ENCODE data around the gene STK10. TPM values are rescaled to one million over a fixed set of nuclear protein-coding genes. Genes with fewer than 3 reads are reported as not detected.
"Not testable (repeated sequence)": the region's sequence is repeated elsewhere in the genome, so short reads cannot be mapped to it uniquely, and the experiment has no call there.

STK10 gene
- total RNA-seq, 4 donors from 2014 or later = 5.4 to 18.3 (median 5.7) TPM

DNA sequence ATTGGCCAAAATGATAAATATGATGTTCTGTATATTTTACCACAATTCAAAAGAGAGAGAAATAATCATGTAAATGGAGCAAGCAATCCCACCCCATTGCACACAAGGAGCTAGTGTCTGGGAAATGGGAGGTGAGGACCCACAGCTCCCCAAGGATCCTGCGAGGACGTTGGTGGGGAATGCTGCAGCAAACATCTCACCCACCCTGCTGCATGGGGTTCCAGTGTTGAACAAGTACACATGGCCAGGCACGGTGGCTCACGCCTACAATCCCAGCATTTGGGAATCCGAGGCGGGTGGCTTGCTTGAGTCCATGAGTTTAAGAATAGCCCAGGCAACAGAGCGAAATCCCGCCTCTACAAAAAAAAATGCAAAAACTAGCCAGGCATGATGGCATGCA lies 29.0 kb downstream of the STK10 start:
- Histone ChIP-seq H3K36me3 (peaks cover 0 to 8% of the 10 kb centered on the region in 2 donors), H3K4me1 (peaks cover 6 to 20% of the 10 kb centered on the region in 2 donors), H3K27ac (no peak overlapping the region), H3K27me3 (no peaks in the 10 kb centered on the region), H3K4me3 (no peak overlapping the region), H3K9me3 (no peaks in the 10 kb centered on the region)
- no peak for DNase-seq
- intact Hi-C loops (cut with DNase I; ENCODE audit: low total_unique reads) (no loop called here), in situ Hi-C loops (cut with MboI; ENCODE audit: low sequenced_read_pairs in 4 of 4) (no loop called here)
- no peak for ATAC-seq
- TF ChIP-seq POLR2A (IDR thresholded peaks at IDR 0.05) = no peak
- TF ChIP-seq, protein P1, sequence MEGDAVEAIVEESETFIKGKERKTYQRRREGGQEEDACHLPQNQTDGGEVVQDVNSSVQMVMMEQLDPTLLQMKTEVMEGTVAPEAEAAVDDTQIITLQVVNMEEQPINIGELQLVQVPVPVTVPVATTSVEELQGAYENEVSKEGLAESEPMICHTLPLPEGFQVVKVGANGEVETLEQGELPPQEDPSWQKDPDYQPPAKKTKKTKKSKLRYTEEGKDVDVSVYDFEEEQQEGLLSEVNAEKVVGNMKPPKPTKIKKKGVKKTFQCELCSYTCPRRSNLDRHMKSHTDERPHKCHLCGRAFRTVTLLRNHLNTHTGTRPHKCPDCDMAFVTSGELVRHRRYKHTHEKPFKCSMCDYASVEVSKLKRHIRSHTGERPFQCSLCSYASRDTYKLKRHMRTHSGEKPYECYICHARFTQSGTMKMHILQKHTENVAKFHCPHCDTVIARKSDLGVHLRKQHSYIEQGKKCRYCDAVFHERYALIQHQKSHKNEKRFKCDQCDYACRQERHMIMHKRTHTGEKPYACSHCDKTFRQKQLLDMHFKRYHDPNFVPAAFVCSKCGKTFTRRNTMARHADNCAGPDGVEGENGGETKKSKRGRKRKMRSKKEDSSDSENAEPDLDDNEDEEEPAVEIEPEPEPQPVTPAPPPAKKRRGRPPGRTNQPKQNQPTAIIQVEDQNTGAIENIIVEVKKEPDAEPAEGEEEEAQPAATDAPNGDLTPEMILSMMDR (IDR thresholded peaks at IDR 0.05 in 4 of 5, conservative IDR thresholded peaks at IDR 0.05 in 1 of 5) = no peak

DNA sequence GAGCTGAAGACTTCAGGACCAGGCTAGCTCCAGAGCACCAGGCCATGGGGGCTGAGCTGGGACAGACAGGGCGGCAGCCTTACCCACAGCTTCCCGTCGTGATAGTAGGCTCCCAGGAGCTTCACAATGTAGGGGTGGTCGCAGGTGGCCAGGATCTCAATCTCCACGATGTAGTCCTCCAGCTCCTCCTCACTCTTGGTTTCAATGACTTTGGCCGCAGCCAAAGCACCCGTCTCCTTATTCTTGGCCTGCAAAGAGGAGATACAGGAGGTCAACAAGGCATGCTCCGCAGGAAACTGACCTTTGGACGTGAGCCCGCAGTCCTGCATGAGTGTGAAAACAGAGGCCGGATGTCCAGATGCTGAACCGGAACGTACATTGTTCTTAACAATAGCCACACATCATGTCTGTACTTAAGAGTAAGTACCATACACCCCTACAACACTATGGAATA lies 31.5 kb downstream of the STK10 start:
- Histone ChIP-seq H3K4me1 (peaks cover 0 to 4% of the 10 kb centered on the region in 2 donors), H3K4me3 (no peak overlapping the region), H3K9me3 (no peaks in the 10 kb centered on the region), H3K36me3 (peaks cover 0 to 8% of the 10 kb centered on the region in 2 donors), H3K27me3 (no peaks in the 10 kb centered on the region), H3K27ac (peak overlapping the region in 3 of 4 donors; percentile 58 to 66 (median 60))
- DNase-seq (no peak), ATAC-seq (peak; percentile 49 to 70)
- intact Hi-C loops (cut with DNase I; ENCODE audit: low total_unique reads) (no loop called here), in situ Hi-C loops (cut with MboI; ENCODE audit: low sequenced_read_pairs in 4 of 4) (no loop called here)
- no peak for TF ChIP-seq POLR2A (IDR thresholded peaks at IDR 0.05)
- TF ChIP-seq, protein P1 (IDR thresholded peaks at IDR 0.05 in 4 of 5, conservative IDR thresholded peaks at IDR 0.05 in 1 of 5) = no peak

DNA sequence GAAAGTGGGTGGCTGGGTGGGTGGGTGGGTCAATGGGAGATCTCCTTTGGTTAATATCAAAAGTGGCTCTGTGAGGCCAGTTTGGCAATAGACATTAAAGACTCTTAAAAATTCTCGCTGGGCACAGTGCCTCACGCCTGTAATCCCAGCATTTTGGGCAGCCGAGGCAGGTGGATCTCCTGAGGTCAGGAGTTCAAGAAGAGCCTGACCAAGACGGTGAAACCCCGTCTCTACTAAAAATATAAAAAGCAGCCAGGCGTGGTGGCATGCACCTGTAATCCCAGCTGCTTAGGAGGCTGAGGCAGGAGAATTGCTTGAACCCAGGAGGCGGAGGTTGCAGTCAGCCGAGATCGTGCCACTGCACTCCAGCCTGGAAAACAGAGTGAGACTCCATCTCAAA lies 32.9 kb downstream of the STK10 start:
- H3K9me3 ChIP-seq; H3K36me3 ChIP-seq; H3K4me3 ChIP-seq; DNase-seq; ATAC-seq; H3K27me3 ChIP-seq; H3K4me1 ChIP-seq; in situ Hi-C loops (cut with MboI; ENCODE audit: low sequenced_read_pairs in 4 of 4); H3K27ac ChIP-seq; intact Hi-C loops (cut with DNase I; ENCODE audit: low total_unique reads): not testable (repeated sequence)

DNA sequence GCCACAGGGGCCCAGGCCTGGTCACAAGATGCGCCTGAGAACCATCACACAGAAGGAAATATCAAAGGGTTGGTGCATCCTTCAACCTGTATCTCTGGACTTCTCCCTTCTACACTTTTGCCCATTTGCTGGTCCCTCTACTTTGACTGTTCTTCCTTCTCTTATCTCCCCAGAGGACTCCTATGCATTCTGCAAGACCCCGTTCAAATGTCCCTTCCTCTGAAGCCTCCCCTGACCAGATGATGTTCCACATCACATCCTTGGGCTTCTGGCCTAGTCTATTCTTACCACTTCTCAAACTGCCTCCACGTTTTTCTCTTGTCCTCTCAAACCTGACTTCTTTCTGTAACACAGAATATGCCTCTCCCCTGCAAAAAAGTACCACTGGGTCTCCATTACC lies 34.3 kb downstream of the STK10 start:
- DNase-seq (no peak), ATAC-seq (no peak)
- H3K4me3 ChIP-seq = no peak overlapping the region
- peaks cover 0 to 4% of the 10 kb centered on the region in 2 donors for H3K4me1 ChIP-seq
- no peaks in the 10 kb centered on the region for H3K27me3 ChIP-seq
- H3K36me3 ChIP-seq = peaks cover 0 to 8% of the 10 kb centered on the region in 2 donors
- no peak for TF ChIP-seq POLR2A (IDR thresholded peaks at IDR 0.05)
- TF ChIP-seq, protein P1 (IDR thresholded peaks at IDR 0.05 in 4 of 5, conservative IDR thresholded peaks at IDR 0.05 in 1 of 5) = no peak
- no peaks in the 10 kb centered on the region for H3K9me3 ChIP-seq
- intact Hi-C loops (cut with DNase I; ENCODE audit: low total_unique reads) = no loop called here
- H3K27ac ChIP-seq = no peak overlapping the region
- in situ Hi-C loops (cut with MboI; ENCODE audit: low sequenced_read_pairs in 4 of 4) = no loop called here

DNA sequence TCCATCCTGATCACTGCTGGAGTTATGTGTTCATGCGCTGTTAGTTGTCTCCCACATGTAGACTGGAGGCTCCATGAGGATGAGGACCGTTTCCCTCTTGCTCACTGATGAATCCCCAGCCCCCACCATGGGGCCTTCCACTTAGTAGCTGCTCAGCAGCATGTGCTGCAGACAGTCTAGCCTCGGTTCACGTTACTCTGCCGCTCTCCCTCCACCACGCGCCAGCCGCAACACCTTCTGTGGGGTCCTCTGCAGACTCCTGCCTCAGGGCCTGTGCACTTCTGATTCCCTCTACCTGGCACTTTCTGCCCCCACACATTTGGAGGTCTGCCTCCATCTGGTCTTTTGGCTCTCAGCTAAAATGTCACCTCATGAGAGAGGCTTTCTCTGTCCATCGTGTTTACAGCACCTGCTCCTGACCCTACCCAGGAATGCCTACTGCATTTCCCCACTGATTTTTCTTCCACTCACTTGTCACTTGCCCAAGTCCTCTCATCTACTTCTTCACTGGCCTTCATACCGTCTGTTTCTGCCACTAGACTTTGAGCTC lies 36.3 kb downstream of the STK10 start:
- no peak overlapping the region for H3K27ac ChIP-seq
- H3K36me3 ChIP-seq = peaks cover 0 to 8% of the 10 kb centered on the region in 2 donors

More for the DNA sequence above, 36.3 kb downstream of the STK10 start:
- Histone ChIP-seq H3K4me3 (no peak overlapping the region), H3K4me1 (no peaks in the 10 kb centered on the region), H3K27me3 (no peaks in the 10 kb centered on the region), H3K9me3 (no peaks in the 10 kb centered on the region)
- in situ Hi-C loops (cut with MboI; ENCODE audit: low sequenced_read_pairs in 4 of 4) = no loop called here
- ATAC-seq (no peak), DNase-seq (no peak)
- intact Hi-C loops (cut with DNase I; ENCODE audit: low total_unique reads) = no loop called here
- TF ChIP-seq POLR2A (IDR thresholded peaks at IDR 0.05) = no peak
- TF ChIP-seq, protein P1 (IDR thresholded peaks at IDR 0.05 in 4 of 5, conservative IDR thresholded peaks at IDR 0.05 in 1 of 5) = no peak
